GM10248 (cell line): ENCODE measurements around the gene SAMD8.

Experiments used
- CTCF ChIA-PET: fragments of 300-600 bp; sonication (Branson Sonifier 250); formaldehyde crosslinking; extraction: SDS; loops from one replicate; lab custom pipeline; 2021; ENCODE audit warnings: antibody characterized with exemption; lab: Yijun Ruan, JAX
- POLR2A ChIA-PET: fragments of 350-650 bp; sonication (Branson Sonifier 250); formaldehyde crosslinking; extraction: SDS; loops from one replicate; lab custom pipeline; 2020; ENCODE audit warnings: antibody characterized with exemption; lab: Yijun Ruan, JAX
- DNase-seq: peaks from one replicate; pipeline ENCODE4 v3.0.0; 2012; ENCODE audit errors: extremely low spot score
- CTCF ChIP-seq: IDR thresholded peaks from 2 replicates; pipeline ENCODE4 v1.5.1; 2012; ENCODE audit warnings: mild to moderate bottlenecking, low read depth; ENCODE audit errors: extremely low read depth, missing control alignments, control extremely low read depth

SAMD8 gene

GRCh38 chr10:75175046-75175445 is 63.6 kb downstream of the SAMD8 start:
- DNase-seq: no peak
- ChIA-PET CTCF (no interaction called here), POLR2A (no interaction called here)
- no peak for TF ChIP-seq CTCF

- CTCF ChIA-PET: interaction anchor here (4.1 kb wide), 1 partner anchor 11 kb away, joined by 19 read pairs; no protein-coding TSS in a partner anchor
- POLR2A ChIA-PET: no interaction called here
- DNase-seq: no peak
- no peak for TF ChIP-seq CTCF
Measured at GRCh38 chr10:75176046-75176445, 64.6 kb downstream of the SAMD8 start.

GRCh38 chr10:75176736-75177135 is 65.3 kb downstream of the SAMD8 start:
- DNase-seq: no peak
- CTCF ChIA-PET: interaction anchor here (1.2 to 4.1 kb wide), 2 partner anchors 11 to 41 kb away, joined by 3 to 19 read pairs; no protein-coding TSS in a partner anchor
- TF ChIP-seq CTCF: no peak
- POLR2A ChIA-PET: no interaction called here

- TF ChIP-seq CTCF: no peak
- ChIA-PET CTCF (interaction anchor here (1.0 to 4.1 kb wide), 6 partner anchors 8 to 59 kb away, joined by 3 to 19 read pairs (median 4); partner anchors contain the start of gene COMTD1), POLR2A (no interaction called here)
- no peak for DNase-seq
Measured at GRCh38 chr10:75179657-75180177, 68.3 kb downstream of the SAMD8 start.

- CTCF ChIA-PET: interaction anchor here (0.7 to 1.4 kb wide), 2 partner anchors 13 to 17 kb away, joined by 3 read pairs; no protein-coding TSS in a partner anchor
- POLR2A ChIA-PET: no interaction called here
- no peak for DNase-seq
- TF ChIP-seq CTCF: no peak
Measured at GRCh38 chr10:75180592-75180991, 69.1 kb downstream of the SAMD8 start.

GRCh38 chr10:75181073-75181472 is 69.6 kb downstream of the SAMD8 start:
- ChIA-PET CTCF (interaction anchor here (0.7 to 1.4 kb wide), 3 partner anchors 14 to 55 kb away, joined by 3 to 5 read pairs (median 3); no protein-coding TSS in a partner anchor), POLR2A (no interaction called here)
- TF ChIP-seq CTCF: no peak
- no peak for DNase-seq

GRCh38 chr10:75186310-75186709 is 74.9 kb downstream of the SAMD8 start:
- ChIA-PET POLR2A (interaction anchor here (0.7 kb wide), 1 partner anchor 25 kb away, joined by 3 read pairs; no protein-coding TSS in a partner anchor), CTCF (interaction anchor here (1.1 to 8.5 kb wide), 3 partner anchors 9 to 47 kb away, joined by 4 to 148 read pairs (median 19); partner anchors contain the start of gene COMTD1)
- DNase-seq: no peak
- no peak for TF ChIP-seq CTCF
